Mesenchymal stem cell (in vitro differentiated cells and primary cell): Measurements from ENCODE around the gene ADAM17.
"Not testable (repeated sequence)": the region's sequence is repeated elsewhere in the genome, so short reads cannot be mapped to it uniquely, and the experiment has no call there.

Source experiments
- DNase-seq: peaks from one replicate; pipeline ENCODE4 v3.0.0-alpha.2; 2013
- H2AFZ ChIP-seq: one replicate; pipeline ENCODE4 v1.6.1; 2013; ENCODE audit warnings: low read depth, mild to moderate bottlenecking, control low read depth, inconsistent platforms, low read length, moderate library complexity
- H2AK5ac ChIP-seq: 2 replicates; pipeline ENCODE4 v1.6.1; 2013; ENCODE audit warnings: low read length, moderate library complexity, mild to moderate bottlenecking, inconsistent platforms; ENCODE audit not compliant: severe bottlenecking
- H2BK120ac ChIP-seq: one replicate; pipeline ENCODE4 v1.6.1; 2013; ENCODE audit warnings: low read depth, mild to moderate bottlenecking, inconsistent platforms, low read length, moderate library complexity
- H2BK12ac ChIP-seq, 2 experiments: one replicate each; pipeline ENCODE4 v1.6.1; 2013; ENCODE audit warnings: inconsistent platforms in 2 of 2, low read length in 2 of 2, mild to moderate bottlenecking in 2 of 2, moderate library complexity in 2 of 2, control low read depth in 1 of 2
- H2BK15ac ChIP-seq: one replicate; pipeline ENCODE4 v1.6.1; 2013; ENCODE audit warnings: mild to moderate bottlenecking, low read depth, inconsistent platforms; ENCODE audit not compliant: poor library complexity, severe bottlenecking
- H2BK5ac ChIP-seq: 2 replicates; pipeline ENCODE4 v1.6.1; 2013; ENCODE audit warnings: low read depth, mild to moderate bottlenecking, low read length, control low read depth, inconsistent platforms; ENCODE audit not compliant: poor library complexity, severe bottlenecking
- H3K14ac ChIP-seq, 2 experiments: one replicate each; pipeline ENCODE4 v1.6.1; 2013; ENCODE audit warnings: inconsistent platforms in 2 of 2, low read length in 2 of 2, control low read depth in 1 of 2, mild to moderate bottlenecking in 1 of 2, moderate library complexity in 1 of 2
- H3K18ac ChIP-seq, 2 experiments: one replicate each; pipeline ENCODE4 v1.6.1; 2013; ENCODE audit warnings: inconsistent platforms in 2 of 2, low read length in 2 of 2, control low read depth in 1 of 2, low read depth in 1 of 2, mild to moderate bottlenecking in 1 of 2
- H3K23ac ChIP-seq, 2 experiments: one replicate each; pipeline ENCODE4 v1.6.1; 2013; ENCODE audit warnings: inconsistent platforms in 2 of 2, low read length in 2 of 2, mild to moderate bottlenecking in 2 of 2, moderate library complexity in 2 of 2, control low read depth in 1 of 2
- H3K27ac ChIP-seq: 2 replicates; pipeline ENCODE4 v1.5.1; 2013; ENCODE audit warnings: mild to moderate bottlenecking, moderate library complexity, low read length, control low read depth, inconsistent platforms; ENCODE audit not compliant: poor library complexity, severe bottlenecking
- H3K27me3 ChIP-seq, 2 experiments: 2 replicates each; pipeline versions ENCODE4 v1.6.1 to v1.7.0; 2013; ENCODE audit warnings: low read length in 2 of 2, mild to moderate bottlenecking in 2 of 2, moderate library complexity in 2 of 2, control low read depth in 1 of 2, inconsistent platforms in 1 of 2; ENCODE audit not compliant: control insufficient read depth in 1 of 2, insufficient read depth in 1 of 2
- H3K36me3 ChIP-seq, 2 experiments: 2 replicates each; pipeline versions ENCODE4 v1.6.1 to v1.7.0; 2013; ENCODE audit warnings: low read length in 2 of 2, control low read depth in 1 of 2, inconsistent platforms in 1 of 2, low read depth in 1 of 2, mild to moderate bottlenecking in 1 of 2; ENCODE audit not compliant: insufficient read depth in 2 of 2, control insufficient read depth in 1 of 2
- H3K4ac ChIP-seq, 2 experiments: one replicate each; pipeline ENCODE4 v1.6.1; 2013; ENCODE audit warnings: inconsistent platforms in 2 of 2, low read length in 2 of 2, mild to moderate bottlenecking in 2 of 2, moderate library complexity in 2 of 2, control low read depth in 1 of 2, low read depth in 1 of 2
- H3K4me1 ChIP-seq: 2 replicates; pipeline ENCODE4 v1.6.1; 2013; ENCODE audit warnings: low read depth, low read length, control low read depth; ENCODE audit not compliant: control insufficient read depth, insufficient read depth
- H3K4me2 ChIP-seq: 2 replicates; pipeline ENCODE4 v1.6.1; 2013; ENCODE audit warnings: low read length, mild to moderate bottlenecking, inconsistent platforms; ENCODE audit not compliant: poor library complexity, severe bottlenecking
- H3K4me3 ChIP-seq, 2 experiments: 2 replicates each; pipeline versions ENCODE4 v1.5.1 to v1.7.0; 2013; ENCODE audit warnings: low read length in 2 of 2, mild to moderate bottlenecking in 2 of 2, control low read depth in 1 of 2, low read depth in 1 of 2; ENCODE audit not compliant: insufficient read depth in 1 of 2
- H3K79me1 ChIP-seq: replicated peaks from 2 replicates; pipeline ENCODE4 v1.6.1; 2013; ENCODE audit warnings: mild to moderate bottlenecking, control low read depth, low read length, inconsistent platforms; ENCODE audit not compliant: poor library complexity, severe bottlenecking
- H3K9ac ChIP-seq: 2 replicates; pipeline ENCODE4 v1.7.0; 2013; ENCODE audit warnings: mild to moderate bottlenecking, low read length, moderate library complexity
- H3K9me3 ChIP-seq: 2 replicates; pipeline ENCODE4 v1.7.0; 2013; ENCODE audit warnings: mild to moderate bottlenecking, low read length; ENCODE audit not compliant: control insufficient read depth
- H4K8ac ChIP-seq: one replicate; pipeline ENCODE4 v1.6.1; 2013; ENCODE audit warnings: inconsistent platforms, mild to moderate bottlenecking, low read length, moderate library complexity
- H4K91ac ChIP-seq: one replicate; pipeline ENCODE4 v1.6.1; 2013; ENCODE audit warnings: mild to moderate bottlenecking, low read length, inconsistent platforms
- WGBS: methylation state at CpG from one replicate; pipeline ENCODE4 v1.1.7; 2013; ENCODE audit warnings: mixed read lengths; 5-methylcytosine and 5-hydroxymethylcytosine counted together

Gene ADAM17

GRCh38 chr2:9517118-9517782, 38.4 kb downstream of the ADAM17 start:
- no peak overlapping the region for H2BK120ac ChIP-seq
- no peak overlapping the region for H3K4ac ChIP-seq
- no peak overlapping the region for H4K8ac ChIP-seq
- no peak overlapping the region for H2BK5ac ChIP-seq
- H3K4me2 ChIP-seq = no peak overlapping the region
- H3K27ac ChIP-seq = no peak overlapping the region
- H2AFZ ChIP-seq = no peak overlapping the region
- H3K4me1 ChIP-seq = no peaks in the 10 kb centered on the region
- H4K91ac ChIP-seq = no peak overlapping the region
- no peak overlapping the region for H3K14ac ChIP-seq
- peaks cover 28% of the 10 kb centered on the region for H3K79me1 ChIP-seq
- no peaks in the 10 kb centered on the region for H3K9me3 ChIP-seq
- H2BK15ac ChIP-seq = no peak overlapping the region
- H2AK5ac ChIP-seq = no peak overlapping the region
- H3K27me3 ChIP-seq = no peaks in the 10 kb centered on the region
- 100% methylated on average over 1 of the region's 2 CpGs for WGBS
- H3K36me3 ChIP-seq = peaks cover 33 to 87% of the 10 kb centered on the region in 2 experiments
- no peak overlapping the region for H3K18ac ChIP-seq
- no peak overlapping the region for H3K23ac ChIP-seq
- H3K4me3 ChIP-seq = no peak overlapping the region
- no peak for DNase-seq
- no peak overlapping the region for H3K9ac ChIP-seq
- no peak overlapping the region for H2BK12ac ChIP-seq

GRCh38 chr2:9513946-9514345, 41.7 kb downstream of the ADAM17 start:
- 100% methylated on average over 2 of the region's 3 CpGs for WGBS
- DNase-seq, H3K27me3 ChIP-seq: not testable (repeated sequence)

GRCh38 chr2:9508931-9509330, 46.7 kb downstream of the ADAM17 start:
- Histone ChIP-seq H3K27ac (no peak overlapping the region), H2BK120ac (no peak overlapping the region), H2BK12ac (no peak overlapping the region), H2AK5ac (no peak overlapping the region), H3K23ac (no peak overlapping the region), H2BK5ac (no peak overlapping the region), H3K9me3 (no peaks in the 10 kb centered on the region), H4K91ac (no peak overlapping the region), H3K4me3 (no peak overlapping the region), H3K4me2 (no peak overlapping the region), H3K27me3 (no peaks in the 10 kb centered on the region), H4K8ac (no peak overlapping the region), H3K14ac (no peak overlapping the region), H3K18ac (no peak overlapping the region), H3K79me1 (peaks cover 17% of the 10 kb centered on the region), H3K36me3 (peaks cover 29 to 70% of the 10 kb centered on the region in 2 experiments), H3K4ac (no peak overlapping the region), H2AFZ (no peak overlapping the region), H2BK15ac (no peak overlapping the region), H3K4me1 (no peaks in the 10 kb centered on the region), H3K9ac (no peak overlapping the region)
- 94% methylated on average over 1 of the region's 1 CpG for WGBS
- DNase-seq = no peak

More at GRCh38 chr2:9513946-9514345, 41.7 kb downstream of the ADAM17 start:
- H3K4me3 ChIP-seq, H3K4ac ChIP-seq, H3K9me3 ChIP-seq, H3K4me2 ChIP-seq, H2AFZ ChIP-seq, H3K4me1 ChIP-seq, H3K14ac ChIP-seq, H3K27ac ChIP-seq, H3K9ac ChIP-seq, H2AK5ac ChIP-seq, H2BK5ac ChIP-seq, H2BK15ac ChIP-seq, H2BK12ac ChIP-seq, H4K8ac ChIP-seq, H3K23ac ChIP-seq, H3K18ac ChIP-seq, H2BK120ac ChIP-seq, H4K91ac ChIP-seq: not testable (repeated sequence)
- Histone ChIP-seq H3K36me3 (peaks cover 25 to 70% of the 10 kb centered on the region in 2 experiments), H3K79me1 (peaks cover 20% of the 10 kb centered on the region)

- H3K27ac ChIP-seq = no peak overlapping the region
- no peak overlapping the region for H2BK12ac ChIP-seq
- H3K4me1 ChIP-seq = no peaks in the 10 kb centered on the region
- H3K18ac ChIP-seq = no peak overlapping the region
- H2BK15ac ChIP-seq = no peak overlapping the region
- DNase-seq = no peak
- H3K36me3 ChIP-seq = peaks cover 33 to 89% of the 10 kb centered on the region in 2 experiments
- H3K4me3 ChIP-seq = no peak overlapping the region
- no peak overlapping the region for H2BK120ac ChIP-seq
- H3K4me2 ChIP-seq = no peak overlapping the region
- H2AK5ac ChIP-seq = no peak overlapping the region
- H2AFZ ChIP-seq = no peak overlapping the region
- H3K79me1 ChIP-seq = peaks cover 25% of the 10 kb centered on the region
- no peak overlapping the region for H3K4ac ChIP-seq
- H3K9me3 ChIP-seq = no peaks in the 10 kb centered on the region
- H3K14ac ChIP-seq = no peak overlapping the region
- 100% methylated on average over 1 of the region's 1 CpG for WGBS
- no peaks in the 10 kb centered on the region for H3K27me3 ChIP-seq
- H3K9ac ChIP-seq = no peak overlapping the region
- no peak overlapping the region for H3K23ac ChIP-seq
- no peak overlapping the region for H2BK5ac ChIP-seq
- no peak overlapping the region for H4K91ac ChIP-seq
- H4K8ac ChIP-seq = no peak overlapping the region
Measured at GRCh38 chr2:9498210-9498609, 57.4 kb downstream of the ADAM17 start.
